Parathyroid adenoma (tissue), 2 donors: ENCODE data around the gene CTRB1.

Experiments
- H2AFZ ChIP-seq: fragments of 300-600 bp; sonication (generic); one replicate; pipeline ENCODE4 v1.7.0; 2017; ENCODE audit warnings: antibody characterized with exemption, mild to moderate bottlenecking
- H3K27ac ChIP-seq: fragments of 300-600 bp; sonication (generic); one replicate; pipeline ENCODE4 v1.7.0; 2017
- H3K27me3 ChIP-seq: fragments of 300-600 bp; sonication (generic); one replicate; pipeline ENCODE4 v1.7.0; 2017; ENCODE audit warnings: low read length; ENCODE audit not compliant: control insufficient read depth, insufficient read depth
- H3K36me3 ChIP-seq: fragments of 300-600 bp; sonication (generic); one replicate; pipeline ENCODE4 v1.7.0; 2017; ENCODE audit warnings: low read length; ENCODE audit not compliant: control insufficient read depth, insufficient read depth
- H3K4me1 ChIP-seq: fragments of 300-600 bp; sonication (generic); one replicate; pipeline ENCODE4 v1.7.0; 2017; ENCODE audit warnings: control low read depth
- H3K4me2 ChIP-seq: fragments of 300-600 bp; sonication (generic); one replicate; pipeline ENCODE4 v1.7.0; 2017; ENCODE audit warnings: low read length
- H3K4me3 ChIP-seq: fragments of 300-600 bp; sonication (generic); one replicate; pipeline ENCODE4 v1.7.0; 2017; ENCODE audit warnings: low read depth, low read length
- H3K79me2 ChIP-seq: fragments of 300-600 bp; sonication (generic); one replicate; pipeline ENCODE4 v1.7.0; 2017; ENCODE audit warnings: control low read depth
- H3K9ac ChIP-seq: fragments of 300-600 bp; sonication (generic); one replicate; pipeline ENCODE4 v1.7.0; 2017; ENCODE audit warnings: mild to moderate bottlenecking
- H3K9me3 ChIP-seq: fragments of 300-600 bp; sonication (generic); one replicate; pipeline ENCODE4 v1.7.0; 2017; ENCODE audit warnings: low read length; ENCODE audit not compliant: control insufficient read depth
- CTCF ChIP-seq: fragments of 300-600 bp; sonication (generic); IDR thresholded peaks from one replicate; pipeline ENCODE4 v1.7.0; 2017; ENCODE audit warnings: antibody characterized with exemption, mild to moderate bottlenecking
- donor health status: primary hyperparathyroidism.

Gene CTRB1

GRCh38 chr16:75249441-75249840 is 30.7 kb downstream of the CTRB1 start:
- H3K4me1 ChIP-seq = peaks cover 39% of the 10 kb centered on the region
- H3K4me2 ChIP-seq = peak overlapping the region; percentile 92
- H3K27ac ChIP-seq = peak overlapping the region; percentile 63
- H3K4me3 ChIP-seq = peak overlapping the region; percentile 76
- no peak for TF ChIP-seq CTCF
- no peak overlapping the region for H3K9ac ChIP-seq
- no peak overlapping the region for H2AFZ ChIP-seq
- no peaks in the 10 kb centered on the region for H3K27me3 ChIP-seq
- peaks cover 48% of the 10 kb centered on the region for H3K79me2 ChIP-seq
- no peaks in the 10 kb centered on the region for H3K36me3 ChIP-seq
- H3K9me3 ChIP-seq = no peaks in the 10 kb centered on the region

GRCh38 chr16:75250089-75250808 is 31.5 kb downstream of the CTRB1 start:
- Histone ChIP-seq H3K27ac (peak overlapping the region; percentile 63), H3K4me3 (peak overlapping the region; percentile 76)
- no peak for TF ChIP-seq CTCF

GRCh38 chr16:75250809-75251279 is 32.1 kb downstream of the CTRB1 start:
- Histone ChIP-seq H3K9ac (peak overlapping the region; percentile 55), H3K27ac (peak overlapping the region; percentile 63), H3K4me3 (peak overlapping the region; percentile 76), H3K4me2 (peak overlapping the region; percentile 92), H3K9me3 (no peaks in the 10 kb centered on the region), H2AFZ (peak overlapping the region; percentile 57), H3K4me1 (peaks cover 39% of the 10 kb centered on the region), H3K79me2 (peaks cover 55% of the 10 kb centered on the region), H3K36me3 (no peaks in the 10 kb centered on the region), H3K27me3 (no peaks in the 10 kb centered on the region)
- no peak for TF ChIP-seq CTCF

More at GRCh38 chr16:75250089-75250808, 31.5 kb downstream of the CTRB1 start:
- Histone ChIP-seq H3K4me1 (peaks cover 39% of the 10 kb centered on the region), H3K9ac (no peak overlapping the region), H2AFZ (peak overlapping the region; percentile 57), H3K27me3 (no peaks in the 10 kb centered on the region), H3K9me3 (no peaks in the 10 kb centered on the region), H3K79me2 (peaks cover 49% of the 10 kb centered on the region), H3K36me3 (no peaks in the 10 kb centered on the region), H3K4me2 (peak overlapping the region; percentile 92)

GRCh38 chr16:75251280-75252048 is 32.7 kb downstream of the CTRB1 start, which contains the start of gene BCAR1:
Gene BCAR1 (minus strand): TSS chr16:75251624. CDS start chr16:75251482, 142 bp downstream.
- H3K4me1 ChIP-seq = peaks cover 39% of the 10 kb centered on the region
- peak within 1 kb of the TSS; percentile 57 for H2AFZ ChIP-seq
- no peaks in the 10 kb centered on the region for H3K9me3 ChIP-seq
- H3K27me3 ChIP-seq = no peaks in the 10 kb centered on the region
- peak within 1 kb of the TSS; percentile 55 for H3K9ac ChIP-seq
- H3K27ac ChIP-seq = peak within 1 kb of the TSS; percentile 63
- H3K4me2 ChIP-seq = peak within 1 kb of the TSS; percentile 92
- peak within 1 kb of the TSS; percentile 76 for H3K4me3 ChIP-seq
- H3K36me3 ChIP-seq = no peaks in the 10 kb centered on the region
- TF ChIP-seq CTCF = no peak
- H3K79me2 ChIP-seq = peaks cover 57% of the 10 kb centered on the region
